ENCODE data around the gene MINDY4.

The MINDY4 gene

GRCh38 chr7:30776971-30777370 lies 5.8 kb downstream of the MINDY4 start:
- DNase-seq = no peak

GRCh38 chr7:30778255-30779025 lies 7.2 kb downstream of the MINDY4 start:
- no peak for DNase-seq

- DNase-seq = no peak
Measured at GRCh38 chr7:30779574-30779973, 8.4 kb downstream of the MINDY4 start.

- DNase-seq = no peak
Measured at GRCh38 chr7:30780941-30781340, 9.7 kb downstream of the MINDY4 start.

GRCh38 chr7:30782690-30783089 lies 11.5 kb downstream of the MINDY4 start:
- no peak for DNase-seq

GRCh38 chr7:30785786-30786185 lies 14.6 kb downstream of the MINDY4 start:
- DNase-seq = no peak

- DNase-seq = no peak
Measured at GRCh38 chr7:30787486-30787885, 16.3 kb downstream of the MINDY4 start.

- no peak for DNase-seq
Measured at GRCh38 chr7:30788640-30789333, 17.6 kb downstream of the MINDY4 start.

GRCh38 chr7:30789334-30789711 lies 18.1 kb downstream of the MINDY4 start:
- no peak for DNase-seq

GRCh38 chr7:30790356-30790755 lies 19.1 kb downstream of the MINDY4 start:
- no peak for DNase-seq

GRCh38 chr7:30791114-30791513 lies 19.9 kb downstream of the MINDY4 start:
- DNase-seq = no peak

- no peak for DNase-seq
Measured at GRCh38 chr7:30795161-30795948, 24.1 kb downstream of the MINDY4 start.

- DNase-seq = no peak
Measured at GRCh38 chr7:30796105-30796869, 25.1 kb downstream of the MINDY4 start.

GRCh38 chr7:30797176-30798040 lies 26.2 kb downstream of the MINDY4 start:
- no peak for DNase-seq

- DNase-seq = no peak
Measured at GRCh38 chr7:30799206-30799975, 28.2 kb downstream of the MINDY4 start.

- no peak for DNase-seq
Measured at GRCh38 chr7:30799976-30800661, 28.9 kb downstream of the MINDY4 start.

GRCh38 chr7:30800785-30801252 lies 29.6 kb downstream of the MINDY4 start:
- peak; percentile 41 for DNase-seq

- DNase-seq = no peak
Measured at GRCh38 chr7:30802812-30803211, 31.6 kb downstream of the MINDY4 start.

GRCh38 chr7:30804078-30804661 lies 33.0 kb downstream of the MINDY4 start:
- no peak for DNase-seq
